ENCODE data around the gene TCHHL1. TPM values are rescaled to one million over a fixed set of nuclear protein-coding genes. Genes with fewer than 3 reads are reported as not detected.

Gene TCHHL1
- total and polyA plus RNA-seq, 9 of the 15 experiments (the other 6 are each of a cell fraction or from before 2014, with no cell fraction given) = not detected

- TF ChIP-seq FOXA3 (CRISPR knock-in tag; conservative IDR thresholded peaks at IDR 0.05 in 1 of 2, IDR thresholded peaks at IDR 0.05 in 1 of 2) (peak in 1 of 2 experiments; percentile 47; a peak in 1 of 4 replicates), POLR2A (conservative IDR thresholded peaks at IDR 0.05) (peak; percentile 67), HDAC2 (IDR thresholded peaks at IDR 0.05) (peak; percentile 49; the same call in 1 of the 2 replicates), EWSR1 (IDR thresholded peaks at IDR 0.05; ENCODE audit: borderline replicate concordance, low read depth, partially characterized antibody) (no peak), CBX8 (IDR thresholded peaks at IDR 0.05; ENCODE audit: borderline replicate concordance, extremely low read depth, low read depth, low read length, poor library complexity, severe bottlenecking) (no peak), BRCA1 (IDR thresholded peaks at IDR 0.05) (no peak), BRCA1 (CRISPR knock-in tag; IDR thresholded peaks at IDR 0.05) (no peak), MAFK (IDR thresholded peaks at IDR 0.05; ENCODE audit: low read length) (peak; percentile 36; the same call in 1 of the 2 replicates), ZNF507 (tag; conservative IDR thresholded peaks at IDR 0.05) (no peak), ZEB2 (IDR thresholded peaks at IDR 0.05) (peak; percentile 47; the same call in 1 of the 2 replicates), HIVEP1 (CRISPR knock-in tag; IDR thresholded peaks at IDR 0.05) (no peak), GATA2 (CRISPR knock-in tag; IDR thresholded peaks at IDR 0.05) (peak; percentile 93), ARID1B (IDR thresholded peaks at IDR 0.05) (peak; percentile 68), CBX5 (IDR thresholded peaks at IDR 0.05; ENCODE audit: borderline replicate concordance, low read depth) (no peak), KLF1 (tag; IDR thresholded peaks at IDR 0.05) (peak; percentile 50; the same call in 1 of the 2 replicates), THRA (IDR thresholded peaks at IDR 0.05) (no peak), ZNF780A (CRISPR knock-in tag; IDR thresholded peaks at IDR 0.05) (no peak), TRIM25 (IDR thresholded peaks at IDR 0.05; ENCODE audit: borderline replicate concordance) (no peak), PCBP1 (IDR thresholded peaks at IDR 0.05; ENCODE audit: low read depth, low read length, poor library complexity, severe bottlenecking) (no peak), ZNF140 (CRISPR knock-in tag; IDR thresholded peaks at IDR 0.05) (no peak), EP400 (IDR thresholded peaks at IDR 0.05) (peak; percentile 82), ZNF3 (CRISPR knock-in tag; IDR thresholded peaks at IDR 0.05) (no peak), ZNF764 (CRISPR knock-in tag; IDR thresholded peaks at IDR 0.05; ENCODE audit: low read depth) (no peak), ELF1 (tag; IDR thresholded peaks at IDR 0.05) (peak; percentile 61; the same call in 1 of the 2 replicates), KDM5B (IDR thresholded peaks at IDR 0.05; ENCODE audit: insufficient replicate concordance, low read depth, low read length) (peak; percentile 33), ZNF316 (IDR thresholded peaks at IDR 0.05) (peak; percentile 60), NCOA2 (IDR thresholded peaks at IDR 0.05; ENCODE audit: partially characterized antibody in 2 of 2) (no peak), KLF10 (CRISPR knock-in tag; IDR thresholded peaks at IDR 0.05) (no peak)
These were observed 54.0 kb downstream of the TCHHL1 start (continued) for GRCh38 chr1:152034654-152035538.
